Neural progenitor cell (in vitro differentiated cells): Measurements from ENCODE around the gene HEPACAM2.

ENCODE experiments used
- CTCF ChIP-seq: fragments of 200-600 bp; sonication (generic); IDR thresholded peaks from 2 replicates; pipeline ENCODE4 v1.5.1; 2017; ENCODE audit warnings: antibody characterized with exemption, mild to moderate bottlenecking
- EZH2 ChIP-seq: fragments of 200-600 bp; sonication (generic); IDR thresholded peaks from 2 replicates; pipeline ENCODE4 v1.6.1; 2017; ENCODE audit warnings: antibody characterized with exemption, mild to moderate bottlenecking, moderate library complexity

GRCh38 chr7:93175219-93175618 is 51.0 kb downstream of the HEPACAM2 start:
- TF ChIP-seq CTCF (no peak), EZH2 (no peak)
